Measurements from ENCODE around the gene RNU1-4. TPM values are rescaled to one million over a fixed set of nuclear protein-coding genes. Genes with fewer than 3 reads are reported as not detected.
"Not testable (repeated sequence)": the region's sequence is repeated elsewhere in the genome, so short reads cannot be mapped to it uniquely, and the experiment has no call there.

Gene RNU1-4
- total and polyA plus RNA-seq, 2 donors (not counting 1 experiment from before 2014, with no cell fraction given), result 3,997 TPM; not detected in 1

GRCh38 chr1:16713480-16713879 lies 26.8 kb upstream of the RNU1-4 start:
- H3K9me3 ChIP-seq (ENCODE audit: control insufficient read depth, insufficient read depth, low read depth, low read length); H3K4me1 ChIP-seq (ENCODE audit: control insufficient read depth, extremely low read depth, insufficient read depth, low read length); H3K27me3 ChIP-seq (ENCODE audit: control insufficient read depth, insufficient read depth, low read length); DNase-seq (ENCODE audit: low read depth in 2 of 2); H3K36me3 ChIP-seq (ENCODE audit: control insufficient read depth, insufficient read depth, low read length); H3K4me3 ChIP-seq (replicated peaks in 1 of 4; ENCODE audit: control extremely low read depth in 1 of 4, insufficient read depth in 1 of 4, low read depth in 3 of 4, low read length in 4 of 4); H3K79me2 ChIP-seq (ENCODE audit: control insufficient read depth, insufficient read depth, low read length); H4K20me1 ChIP-seq (ENCODE audit: control insufficient read depth, extremely low read depth, insufficient read depth, low read length); H3K9ac ChIP-seq (ENCODE audit: insufficient read depth, low read length); H3K4me2 ChIP-seq (ENCODE audit: extremely low read depth, insufficient read depth, low read length); H3K27ac ChIP-seq (ENCODE audit: insufficient read depth, low read length); H2AFZ ChIP-seq (ENCODE audit: low read length): not testable (repeated sequence)

DNA sequence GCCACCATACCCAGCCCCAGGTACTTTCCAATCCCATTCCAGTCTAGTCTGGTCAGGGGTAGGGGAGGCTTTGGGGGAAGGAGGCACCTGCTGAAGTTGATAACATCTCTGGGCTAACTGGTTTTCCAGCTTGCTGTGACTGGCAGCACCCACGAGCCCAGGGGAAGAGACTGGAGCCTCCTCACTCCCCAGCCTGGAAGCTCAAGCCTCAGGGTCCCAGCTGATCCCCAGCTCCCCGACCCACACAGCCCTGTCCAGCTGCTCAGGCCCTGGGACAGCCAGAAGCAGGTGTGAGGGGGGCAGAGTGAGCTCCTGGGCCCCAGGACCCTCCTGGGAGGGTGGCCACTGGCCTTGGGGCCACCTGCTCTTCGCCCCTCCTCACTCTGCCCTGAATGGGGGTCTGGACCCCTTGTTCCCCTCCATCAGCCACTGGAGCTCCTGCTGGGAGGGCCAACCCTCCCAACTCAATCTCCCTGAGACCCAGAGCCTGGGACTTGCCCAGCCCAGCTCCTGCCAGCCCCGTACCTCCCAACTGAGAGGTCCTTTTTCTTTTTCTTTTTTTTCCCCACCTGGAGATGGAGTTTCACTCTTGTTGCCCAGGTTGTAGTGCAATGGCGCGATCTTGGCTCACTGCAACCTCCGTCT lies 23.5 kb upstream of the RNU1-4 start:
- DNase-seq (ENCODE audit: low read depth in 2 of 2), result no peak
- no peak overlapping the region for H2AFZ ChIP-seq (ENCODE audit: low read length)
- TF ChIP-seq, protein P1, sequence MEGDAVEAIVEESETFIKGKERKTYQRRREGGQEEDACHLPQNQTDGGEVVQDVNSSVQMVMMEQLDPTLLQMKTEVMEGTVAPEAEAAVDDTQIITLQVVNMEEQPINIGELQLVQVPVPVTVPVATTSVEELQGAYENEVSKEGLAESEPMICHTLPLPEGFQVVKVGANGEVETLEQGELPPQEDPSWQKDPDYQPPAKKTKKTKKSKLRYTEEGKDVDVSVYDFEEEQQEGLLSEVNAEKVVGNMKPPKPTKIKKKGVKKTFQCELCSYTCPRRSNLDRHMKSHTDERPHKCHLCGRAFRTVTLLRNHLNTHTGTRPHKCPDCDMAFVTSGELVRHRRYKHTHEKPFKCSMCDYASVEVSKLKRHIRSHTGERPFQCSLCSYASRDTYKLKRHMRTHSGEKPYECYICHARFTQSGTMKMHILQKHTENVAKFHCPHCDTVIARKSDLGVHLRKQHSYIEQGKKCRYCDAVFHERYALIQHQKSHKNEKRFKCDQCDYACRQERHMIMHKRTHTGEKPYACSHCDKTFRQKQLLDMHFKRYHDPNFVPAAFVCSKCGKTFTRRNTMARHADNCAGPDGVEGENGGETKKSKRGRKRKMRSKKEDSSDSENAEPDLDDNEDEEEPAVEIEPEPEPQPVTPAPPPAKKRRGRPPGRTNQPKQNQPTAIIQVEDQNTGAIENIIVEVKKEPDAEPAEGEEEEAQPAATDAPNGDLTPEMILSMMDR (conservative IDR thresholded peaks at IDR 0.05 in 1 of 2, IDR thresholded peaks at IDR 0.05 in 1 of 2; ENCODE audit: low read depth in 1 of 2, low read length in 2 of 2), result no peak
- TF ChIP-seq EZH2 (IDR thresholded peaks at IDR 0.05; ENCODE audit: low read length, missing control alignments), result no peak
- no peak overlapping the region for H3K4me2 ChIP-seq (ENCODE audit: extremely low read depth, insufficient read depth, low read length)
- no peak overlapping the region for H3K27ac ChIP-seq (ENCODE audit: insufficient read depth, low read length)
- no peaks in the 10 kb centered on the region for H3K27me3 ChIP-seq (ENCODE audit: control insufficient read depth, insufficient read depth, low read length)
- no peaks in the 10 kb centered on the region for H3K36me3 ChIP-seq (ENCODE audit: control insufficient read depth, insufficient read depth, low read length)
- H3K4me3 ChIP-seq (replicated peaks in 1 of 4; ENCODE audit: control extremely low read depth in 1 of 4, insufficient read depth in 1 of 4, low read depth in 3 of 4, low read length in 4 of 4), result no peak overlapping the region
- no peaks in the 10 kb centered on the region for H3K79me2 ChIP-seq (ENCODE audit: control insufficient read depth, insufficient read depth, low read length)
- no peaks in the 10 kb centered on the region for H4K20me1 ChIP-seq (ENCODE audit: control insufficient read depth, extremely low read depth, insufficient read depth, low read length)
- H3K9me3 ChIP-seq (ENCODE audit: control insufficient read depth, insufficient read depth, low read depth, low read length), result no peaks in the 10 kb centered on the region
- H3K9ac ChIP-seq (ENCODE audit: insufficient read depth, low read length), result no peak overlapping the region
- no peaks in the 10 kb centered on the region for H3K4me1 ChIP-seq (ENCODE audit: control insufficient read depth, extremely low read depth, insufficient read depth, low read length)

DNA sequence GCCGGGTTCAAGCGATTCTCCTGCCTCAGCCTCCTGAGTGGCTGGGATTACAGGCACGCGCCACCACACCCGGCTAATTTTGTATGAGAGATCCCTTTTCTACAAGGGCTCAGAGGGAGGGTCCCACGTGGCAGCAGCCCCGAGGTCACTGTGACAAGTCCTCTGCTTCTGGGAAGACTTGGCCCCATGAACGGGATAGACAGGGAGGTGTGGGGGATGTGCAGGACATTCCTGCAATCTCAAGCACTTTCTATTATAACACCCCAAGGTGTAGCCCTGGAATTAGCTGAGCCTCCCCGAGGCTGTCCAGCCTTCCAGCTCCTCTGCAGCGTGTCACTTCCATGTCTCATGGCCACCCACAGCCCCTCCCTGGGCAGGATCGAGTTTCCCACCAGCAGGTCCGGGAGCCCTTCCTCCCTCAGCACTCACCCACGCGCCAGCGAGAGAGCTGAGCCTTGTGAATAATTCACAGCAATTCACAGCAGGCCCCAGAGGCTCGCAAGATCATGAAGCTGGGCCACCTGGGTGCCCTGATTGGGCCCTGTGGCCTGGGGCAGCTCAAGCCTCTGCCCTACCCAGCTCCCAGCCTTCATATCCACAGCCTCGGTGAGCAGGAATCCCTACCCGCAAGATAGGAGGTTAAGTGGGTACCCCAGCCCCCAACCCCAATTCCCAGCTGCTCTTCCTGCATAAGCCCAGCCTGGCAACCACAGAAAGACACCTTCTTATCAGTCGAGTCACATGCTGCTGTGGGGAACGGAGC lies 22.8 kb upstream of the RNU1-4 start:
- Histone ChIP-seq H3K79me2 (ENCODE audit: control insufficient read depth, insufficient read depth, low read length) (no peaks in the 10 kb centered on the region), H3K27me3 (ENCODE audit: control insufficient read depth, insufficient read depth, low read length) (peaks cover 3% of the 10 kb centered on the region), H3K4me2 (ENCODE audit: extremely low read depth, insufficient read depth, low read length) (no peak overlapping the region), H3K36me3 (ENCODE audit: control insufficient read depth, insufficient read depth, low read length) (no peaks in the 10 kb centered on the region), H2AFZ (ENCODE audit: low read length) (no peak overlapping the region), H3K27ac (ENCODE audit: insufficient read depth, low read length) (no peak overlapping the region), H3K9me3 (ENCODE audit: control insufficient read depth, insufficient read depth, low read depth, low read length) (no peaks in the 10 kb centered on the region), H3K4me1 (ENCODE audit: control insufficient read depth, extremely low read depth, insufficient read depth, low read length) (no peaks in the 10 kb centered on the region), H3K4me3 (replicated peaks in 1 of 4; ENCODE audit: control extremely low read depth in 1 of 4, insufficient read depth in 1 of 4, low read depth in 3 of 4, low read length in 4 of 4) (no peak overlapping the region), H3K9ac (ENCODE audit: insufficient read depth, low read length) (no peak overlapping the region), H4K20me1 (ENCODE audit: control insufficient read depth, extremely low read depth, insufficient read depth, low read length) (no peaks in the 10 kb centered on the region)
- TF ChIP-seq, protein P1 (conservative IDR thresholded peaks at IDR 0.05 in 1 of 2, IDR thresholded peaks at IDR 0.05 in 1 of 2; ENCODE audit: low read depth in 1 of 2, low read length in 2 of 2), result no peak
- no peak for TF ChIP-seq EZH2 (IDR thresholded peaks at IDR 0.05; ENCODE audit: low read length, missing control alignments)
- DNase-seq (ENCODE audit: low read depth in 2 of 2), result peak in 1 of 2 donors; percentile 29

DNA sequence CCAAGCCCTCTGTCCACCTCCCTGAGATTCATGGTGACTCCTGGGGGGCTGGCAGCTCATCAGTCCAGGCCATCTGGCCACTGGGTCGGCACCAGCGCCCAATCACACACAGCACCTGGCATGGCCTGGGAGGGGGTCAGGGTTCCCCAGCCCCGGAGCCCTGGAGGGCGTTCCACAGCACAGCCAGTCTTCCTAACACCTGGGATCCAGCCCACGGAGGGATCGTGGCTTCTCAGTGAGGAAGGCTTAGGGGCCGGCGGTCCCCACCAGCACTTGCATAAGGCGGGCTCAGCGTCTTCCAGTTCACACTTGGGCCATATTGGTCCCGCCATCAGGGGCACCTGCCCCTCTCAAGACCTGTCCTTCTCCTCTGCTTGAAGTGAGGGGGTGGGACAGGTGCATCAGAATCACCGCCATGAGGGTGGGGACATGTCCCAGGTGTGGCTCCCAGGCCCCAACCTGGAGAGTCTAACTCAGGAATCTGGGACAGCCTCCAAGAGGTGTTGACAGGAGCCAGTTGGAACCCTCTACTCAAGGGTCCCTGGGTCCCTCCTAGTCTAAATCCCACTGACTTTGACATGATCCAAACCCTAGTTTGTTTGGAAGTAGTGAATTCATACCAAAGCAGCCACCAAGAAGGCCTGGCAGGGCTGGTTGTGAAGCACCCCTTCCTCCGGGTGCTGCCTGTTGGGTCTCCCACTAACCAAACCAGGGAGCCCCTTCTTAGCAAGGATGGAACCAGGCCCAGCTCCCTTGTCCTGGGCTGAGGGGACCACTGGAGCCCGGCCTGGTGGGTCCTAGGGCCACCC lies 22.0 kb upstream of the RNU1-4 start:
- H3K9ac ChIP-seq (ENCODE audit: insufficient read depth, low read length); H3K4me3 ChIP-seq (replicated peaks in 1 of 4; ENCODE audit: control extremely low read depth in 1 of 4, insufficient read depth in 1 of 4, low read depth in 3 of 4, low read length in 4 of 4); H3K27me3 ChIP-seq (ENCODE audit: control insufficient read depth, insufficient read depth, low read length); H3K36me3 ChIP-seq (ENCODE audit: control insufficient read depth, insufficient read depth, low read length); H2AFZ ChIP-seq (ENCODE audit: low read length); H3K4me2 ChIP-seq (ENCODE audit: extremely low read depth, insufficient read depth, low read length); H3K27ac ChIP-seq (ENCODE audit: insufficient read depth, low read length); H4K20me1 ChIP-seq (ENCODE audit: control insufficient read depth, extremely low read depth, insufficient read depth, low read length); DNase-seq (ENCODE audit: low read depth in 2 of 2); H3K4me1 ChIP-seq (ENCODE audit: control insufficient read depth, extremely low read depth, insufficient read depth, low read length); H3K79me2 ChIP-seq (ENCODE audit: control insufficient read depth, insufficient read depth, low read length); H3K9me3 ChIP-seq (ENCODE audit: control insufficient read depth, insufficient read depth, low read depth, low read length): not testable (repeated sequence)
